ENCODE data around the gene ULK1.
A peak's percentile ranks its signal among the peaks of the same experiment; 100 is the strongest.

The ULK1 gene

GRCh38 chr12:131894981-131895639, 688 bp downstream of the ULK1 start:
- TF ChIP-seq CTCF (conservative IDR thresholded peaks at IDR 0.05; ENCODE audit: control insufficient read depth, insufficient read depth, low read depth, low read length) = no peak
- peak overlapping the region; percentile 55 for H3K4me3 ChIP-seq (ENCODE audit: control insufficient read depth, low read depth, low read length)
- no peak for DNase-seq (ENCODE audit: low read depth)

- no peak for DNase-seq (ENCODE audit: low read depth)
- no peak for TF ChIP-seq CTCF (conservative IDR thresholded peaks at IDR 0.05; ENCODE audit: control insufficient read depth, insufficient read depth, low read depth, low read length)
- H3K4me3 ChIP-seq (ENCODE audit: control insufficient read depth, low read depth, low read length) = peak overlapping the region; percentile 55
These were observed 1.2 kb downstream of the ULK1 start for GRCh38 chr12:131895640-131896079.

GRCh38 chr12:131896080-131896810, 1.8 kb downstream of the ULK1 start:
- H3K4me3 ChIP-seq (ENCODE audit: control insufficient read depth, low read depth, low read length) = peak overlapping the region; percentile 55
- TF ChIP-seq CTCF (conservative IDR thresholded peaks at IDR 0.05; ENCODE audit: control insufficient read depth, insufficient read depth, low read depth, low read length) = no peak
- DNase-seq (ENCODE audit: low read depth) = peak; percentile 89

GRCh38 chr12:131896811-131897270, 2.4 kb downstream of the ULK1 start:
- TF ChIP-seq CTCF (conservative IDR thresholded peaks at IDR 0.05; ENCODE audit: control insufficient read depth, insufficient read depth, low read depth, low read length) = no peak
- peak overlapping the region; percentile 55 for H3K4me3 ChIP-seq (ENCODE audit: control insufficient read depth, low read depth, low read length)
- DNase-seq (ENCODE audit: low read depth) = no peak

- no peak for DNase-seq (ENCODE audit: low read depth)
- H3K4me3 ChIP-seq (ENCODE audit: control insufficient read depth, low read depth, low read length) = no peak overlapping the region
- TF ChIP-seq CTCF (conservative IDR thresholded peaks at IDR 0.05; ENCODE audit: control insufficient read depth, insufficient read depth, low read depth, low read length) = no peak
These were observed 2.9 kb downstream of the ULK1 start for GRCh38 chr12:131897276-131897675.

- no peak overlapping the region for H3K4me3 ChIP-seq (ENCODE audit: control insufficient read depth, low read depth, low read length)
- no peak for TF ChIP-seq CTCF (conservative IDR thresholded peaks at IDR 0.05; ENCODE audit: control insufficient read depth, insufficient read depth, low read depth, low read length)
- no peak for DNase-seq (ENCODE audit: low read depth)
These were observed 3.5 kb downstream of the ULK1 start for GRCh38 chr12:131897875-131898274.
